Thymus (tissue), 11 donors: ENCODE measurements around the gene AIP. TPM values are rescaled to one million over a fixed set of nuclear protein-coding genes. Genes with fewer than 3 reads are reported as not detected.

ENCODE experiments used
- DNase-seq, 9 donors: peaks; one replicate each; pipeline ENCODE4 v3.0.0-alpha.2; 2013; ENCODE audit warnings: low spot score in 9 of 9, low read depth in 6 of 9, missing footprints in 1 of 9
- H3K27ac ChIP-seq, 2 donors: one replicate each; pipeline ENCODE4 v1.5.1; 2013; ENCODE audit warnings: control low read depth in 1 of 2, low read depth in 1 of 2, low read length in 1 of 2, mild to moderate bottlenecking in 1 of 2, moderate library complexity in 1 of 2
- H3K27me3 ChIP-seq, 2 donors: one replicate each; pipeline ENCODE4 v1.5.1; 2013; ENCODE audit warnings: low read length in 1 of 2; ENCODE audit not compliant: control insufficient read depth in 2 of 2, insufficient read depth in 1 of 2
- H3K36me3 ChIP-seq, 2 donors: one replicate each; pipeline ENCODE4 v1.5.1; 2013; ENCODE audit warnings: low read length in 1 of 2, mild to moderate bottlenecking in 1 of 2, moderate library complexity in 1 of 2; ENCODE audit not compliant: control insufficient read depth in 2 of 2, insufficient read depth in 2 of 2
- H3K4me1 ChIP-seq, 2 donors: one replicate each; pipeline ENCODE4 v1.5.1; 2013; ENCODE audit warnings: low read length in 2 of 2; ENCODE audit not compliant: control insufficient read depth in 2 of 2, insufficient read depth in 2 of 2
- H3K4me3 ChIP-seq, 2 donors: one replicate each; pipeline ENCODE4 v1.5.1; 2013; ENCODE audit warnings: low read length in 2 of 2, control low read depth in 1 of 2, mild to moderate bottlenecking in 1 of 2
- H3K9me3 ChIP-seq, 2 donors: one replicate each; pipeline ENCODE4 v1.5.1; 2013; ENCODE audit warnings: low read length in 1 of 2, mild to moderate bottlenecking in 1 of 2; ENCODE audit not compliant: control insufficient read depth in 2 of 2, insufficient read depth in 1 of 2
- WGBS: extraction: QIAGEN DNeasy Blood & Tissue Kit; methylation state at CpG from one replicate; pipeline ENCODE4 v1.1.7; 2013; 5-methylcytosine and 5-hydroxymethylcytosine counted together
- polyA plus RNA-seq: library from polyadenylated mRNA; stranded (reverse); fragments of 200-250 nt; gene quantifications from one replicate; pipeline ENCODE4 v1.2.3, GENCODE V29; 2013
- total RNA-seq: library from RNA; stranded (reverse); fragments of 120-200 nt; gene quantifications from one replicate; pipeline ENCODE4 v1.2.4, GENCODE V29; 2013
- donor health status: healthy.

The AIP gene
- total and polyA plus RNA-seq, 2 donors: 96.4 to 111 TPM

- Histone ChIP-seq H3K27ac (no peak overlapping the region), H3K36me3 (peaks cover 41 to 57% of the 10 kb centered on the region in 2 donors), H3K4me1 (peaks cover 26 to 29% of the 10 kb centered on the region in 2 donors), H3K27me3 (peaks cover 0 to 15% of the 10 kb centered on the region in 2 donors), H3K4me3 (no peak overlapping the region), H3K9me3 (no peaks in the 10 kb centered on the region)
- WGBS: 99% methylated on average over 18 of the region's 18 CpGs
- DNase-seq: no peak
Measured at GRCh38 chr11:67501854-67502253, 19.0 kb downstream of the AIP start.

GRCh38 chr11:67502328-67502979 is 19.6 kb downstream of the AIP start:
- H3K4me3 ChIP-seq: no peak overlapping the region
- no peaks in the 10 kb centered on the region for H3K9me3 ChIP-seq
- H3K4me1 ChIP-seq: peaks cover 32 to 35% of the 10 kb centered on the region in 2 donors
- DNase-seq: no peak
- WGBS: 98% methylated on average over 18 of the region's 18 CpGs
- peaks cover 46 to 51% of the 10 kb centered on the region in 2 donors for H3K36me3 ChIP-seq
- H3K27me3 ChIP-seq: peaks cover 0 to 15% of the 10 kb centered on the region in 2 donors
- no peak overlapping the region for H3K27ac ChIP-seq

DNA sequence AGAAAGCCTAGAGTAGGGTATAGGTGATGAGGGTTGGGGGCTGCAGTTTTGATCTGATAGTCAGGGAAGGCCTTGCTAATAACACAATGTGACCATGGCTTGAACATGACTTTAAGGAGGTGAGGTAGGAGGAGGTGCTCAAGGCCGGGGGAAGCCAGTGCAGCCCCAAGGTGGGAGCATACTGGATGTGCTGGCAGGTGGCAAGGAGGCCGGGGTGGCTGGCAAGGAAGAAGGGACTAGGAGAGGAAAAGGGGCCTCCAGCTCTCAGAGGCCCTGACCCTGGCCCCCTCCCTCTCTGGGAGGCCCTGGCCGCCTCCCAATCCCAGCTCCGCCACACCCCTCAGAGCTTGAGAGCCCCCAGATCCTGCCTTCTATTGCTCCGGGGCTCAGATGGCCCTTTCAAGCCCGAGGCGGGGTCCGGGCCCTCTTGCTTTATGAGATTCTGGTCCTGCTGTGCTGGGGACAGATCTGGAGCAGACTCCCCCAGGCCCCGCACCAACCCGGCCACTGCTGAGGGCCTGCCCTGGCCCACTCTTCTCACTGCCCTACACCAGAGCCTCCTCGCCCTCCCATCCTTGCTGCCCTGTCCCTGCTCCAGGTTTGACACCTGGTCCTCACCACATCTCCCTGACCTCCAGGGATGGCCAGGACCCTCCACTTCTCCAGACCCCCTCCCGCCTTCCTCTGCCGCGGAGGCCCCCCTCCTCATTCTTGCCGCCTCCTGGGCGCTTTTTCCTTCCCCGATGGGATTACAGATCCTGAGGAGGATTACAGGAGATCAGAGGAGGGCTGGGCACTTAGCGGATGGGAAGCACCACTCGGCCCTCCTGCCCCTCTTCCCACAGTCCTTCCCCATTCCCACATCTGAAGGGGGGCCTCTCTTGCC is 20.5 kb downstream of the AIP start:
- 91% methylated on average over 19 of the region's 19 CpGs for WGBS
- peaks cover 35 to 39% of the 10 kb centered on the region in 2 donors for H3K4me1 ChIP-seq
- no peak overlapping the region for H3K27ac ChIP-seq
- H3K36me3 ChIP-seq: peaks cover 42% of the 10 kb centered on the region in 2 donors
- H3K9me3 ChIP-seq: no peaks in the 10 kb centered on the region
- H3K4me3 ChIP-seq: peak overlapping the region; percentile 37 to 90
- no peak for DNase-seq
- H3K27me3 ChIP-seq: peaks cover 0 to 15% of the 10 kb centered on the region in 2 donors

- peak in 4 of 9 donors; percentile 13 to 42 (median 30) for DNase-seq
- peaks cover 41 to 46% of the 10 kb centered on the region in 2 donors for H3K4me1 ChIP-seq
- peaks cover 35 to 38% of the 10 kb centered on the region in 2 donors for H3K36me3 ChIP-seq
- H3K9me3 ChIP-seq: no peaks in the 10 kb centered on the region
- peak overlapping the region; percentile 90 to 92 for H3K4me3 ChIP-seq
- 5% methylated on average over 101 of the region's 101 CpGs for WGBS
- H3K27me3 ChIP-seq: peaks cover 0 to 15% of the 10 kb centered on the region in 2 donors
- peak overlapping the region; percentile 60 to 95 for H3K27ac ChIP-seq
Measured at GRCh38 chr11:67504005-67504949, 21.5 kb downstream of the AIP start.

- peak within 1 kb of the TSS; percentile 88 to 95 for H3K27ac ChIP-seq
- H3K9me3 ChIP-seq: no peaks in the 10 kb centered on the region
- under 1% methylated on average over 58 of the region's 58 CpGs for WGBS
- peaks cover 41 to 46% of the 10 kb centered on the region in 2 donors for H3K4me1 ChIP-seq
- peaks cover 27 to 36% of the 10 kb centered on the region in 2 donors for H3K36me3 ChIP-seq
- H3K27me3 ChIP-seq: peaks cover 0 to 21% of the 10 kb centered on the region in 2 donors
- DNase-seq: peak in 5 of 9 donors; percentile 47 to 79 (median 60)
- peak within 1 kb of the TSS; percentile 90 to 92 for H3K4me3 ChIP-seq
Measured at GRCh38 chr11:67504950-67505581, 22.2 kb downstream of the AIP start, which contains the start of gene PITPNM1. PITPNM1 (minus strand) TSS chr11:67505363; CDS start chr11:67504180, 1,183 bp downstream.

DNA sequence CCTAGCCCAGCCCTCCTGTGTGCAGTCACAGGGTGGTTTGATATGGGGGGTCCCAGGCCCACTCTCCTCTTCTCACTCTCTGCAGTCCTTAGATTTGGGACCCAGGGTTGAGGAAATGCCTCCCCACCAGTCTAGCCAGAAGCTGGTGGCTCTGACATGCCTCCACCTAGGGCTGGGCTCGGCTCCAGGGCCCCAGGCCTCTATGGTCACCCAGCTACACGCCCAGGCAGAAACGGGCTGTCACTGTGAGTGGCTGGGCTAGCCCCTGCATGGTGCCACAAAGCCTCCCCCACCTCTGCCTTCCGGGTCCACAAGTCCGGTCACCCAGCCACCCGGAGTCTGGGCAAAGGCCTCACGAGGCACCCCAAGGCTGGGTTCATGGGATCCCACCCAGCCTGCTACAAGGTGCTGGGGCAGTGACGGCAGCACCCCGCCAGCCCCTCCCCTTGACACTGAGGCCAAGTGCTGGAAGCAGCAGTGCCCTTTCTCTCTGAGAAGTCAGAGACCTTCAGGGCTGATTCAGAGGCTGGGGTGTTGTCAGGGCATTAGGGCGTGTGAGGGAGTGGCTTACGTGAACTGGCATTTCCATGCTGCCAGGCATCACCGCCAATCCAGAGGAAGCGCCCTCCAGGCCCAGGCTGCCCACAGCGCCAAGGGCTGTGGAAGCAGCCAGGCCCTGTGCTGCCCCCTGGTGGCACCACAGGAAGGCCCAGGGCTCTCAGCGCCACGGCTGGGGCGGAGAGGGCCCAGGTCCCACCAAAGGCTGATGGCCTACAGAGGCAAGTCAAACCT is 23.0 kb downstream of the AIP start:
- Histone ChIP-seq H3K4me1 (peaks cover 41 to 46% of the 10 kb centered on the region in 2 donors), H3K36me3 (peaks cover 23 to 32% of the 10 kb centered on the region in 2 donors), H3K9me3 (no peaks in the 10 kb centered on the region), H3K27me3 (peaks cover 0 to 21% of the 10 kb centered on the region in 2 donors), H3K27ac (peak overlapping the region; percentile 88 to 95), H3K4me3 (peak overlapping the region; percentile 90 to 92)
- DNase-seq: peak in 8 of 9 donors; percentile 63 to 91 (median 81)
- 35% methylated on average over 17 of the region's 17 CpGs for WGBS

- peaks cover 2 to 25% of the 10 kb centered on the region in 2 donors for H3K27me3 ChIP-seq
- H3K36me3 ChIP-seq: peaks cover 16 to 25% of the 10 kb centered on the region in 2 donors
- no peaks in the 10 kb centered on the region for H3K9me3 ChIP-seq
- peak overlapping the region in 1 of 2 donors; percentile 90 for H3K4me3 ChIP-seq
- H3K27ac ChIP-seq: peak overlapping the region; percentile 88 to 95
- no peak for DNase-seq
- 98% methylated on average over 16 of the region's 16 CpGs for WGBS
- peaks cover 41 to 46% of the 10 kb centered on the region in 2 donors for H3K4me1 ChIP-seq
Measured at GRCh38 chr11:67506426-67507051, 23.7 kb downstream of the AIP start.
